Measurements from ENCODE around the gene ISLR. TPM values are rescaled to one million over a fixed set of nuclear protein-coding genes. Genes with fewer than 3 reads are reported as not detected.

Gene ISLR
- total RNA-seq, 1 experiment from 2014 or later, result not detected

DNA sequence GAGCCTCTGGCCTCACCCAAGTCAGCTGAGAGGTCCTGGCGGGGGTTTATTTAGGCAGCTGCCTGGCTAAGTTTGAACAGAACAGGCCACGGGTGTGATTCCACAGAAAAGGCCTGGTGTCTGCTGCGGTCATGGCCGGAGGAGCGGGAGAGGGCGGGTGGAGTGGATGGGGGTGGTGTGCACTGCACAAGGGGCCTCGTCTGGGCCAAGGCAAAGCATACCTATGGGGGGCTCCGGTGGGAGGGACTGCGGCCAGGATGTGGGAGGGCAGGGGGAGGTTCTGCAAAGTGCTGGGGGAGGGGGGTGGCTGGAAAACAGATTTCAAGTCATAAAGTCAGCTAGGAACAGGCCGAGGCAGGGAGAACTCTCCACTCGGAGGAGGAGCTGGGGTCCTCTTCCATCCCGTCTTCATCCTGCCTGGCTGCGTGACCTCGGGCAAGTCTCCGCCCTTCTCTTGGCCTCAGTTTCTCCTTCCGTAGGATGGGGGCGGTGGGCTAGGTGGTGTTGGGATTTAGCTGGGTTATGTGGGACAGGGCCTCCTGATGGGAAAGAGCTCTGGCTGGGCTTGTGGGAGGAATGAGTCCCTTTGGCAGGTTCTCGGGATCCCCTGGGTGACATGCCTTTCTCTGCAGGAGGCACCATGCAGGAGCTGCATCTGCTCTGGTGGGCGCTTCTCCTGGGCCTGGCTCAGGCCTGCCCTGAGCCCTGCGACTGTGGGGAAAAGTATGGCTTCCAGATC, 878 bp downstream of the ISLR start:
- H2AFZ ChIP-seq (ENCODE audit: low read length), result no peak overlapping the region
- peaks cover 22% of the 10 kb centered on the region for H3K4me1 ChIP-seq (ENCODE audit: insufficient read depth, low read length)
- BruUV-seq (replicated peaks), result no TSS peak
- H3K36me3 ChIP-seq (ENCODE audit: low read depth, low read length), result no peaks in the 10 kb centered on the region
- no peak overlapping the region for H3K27ac ChIP-seq (ENCODE audit: low read length)
- no peak overlapping the region for H3K4me3 ChIP-seq (ENCODE audit: low read length)
- H3K27me3 ChIP-seq (ENCODE audit: low read length), result no peaks in the 10 kb centered on the region
- H4K20me1 ChIP-seq (ENCODE audit: low read length), result no peaks in the 10 kb centered on the region
- no peak for ATAC-seq
- H3K4me2 ChIP-seq (ENCODE audit: low read length), result no peak overlapping the region
- H3K9ac ChIP-seq (ENCODE audit: low read length), result no peak overlapping the region
- CTCF ChIA-PET, result no interaction called here
- H3K9me2 ChIP-seq (replicated peaks; ENCODE audit: low read length), result no peaks in the 10 kb centered on the region
- POLR2A ChIA-PET (ENCODE audit: unreplicated experiment), result no interaction called here
- H3F3A ChIP-seq (ENCODE audit: low read length, unreplicated experiment), result no peaks in the 10 kb centered on the region
- no peak for DNase-seq
- TF ChIP-seq EZH2phosphoT487 (IDR thresholded peaks at IDR 0.05; ENCODE audit: borderline replicate concordance, low read length) (no peak), EZH2 (IDR thresholded peaks at IDR 0.05; ENCODE audit: low read length, unreplicated experiment) (no peak)
- H3K79me2 ChIP-seq (ENCODE audit: low read length), result no peaks in the 10 kb centered on the region
- no peaks in the 10 kb centered on the region for H3K9me3 ChIP-seq (ENCODE audit: low read length)
- intact Hi-C loops (cut with micrococcal nuclease), result no loop called here

DNA sequence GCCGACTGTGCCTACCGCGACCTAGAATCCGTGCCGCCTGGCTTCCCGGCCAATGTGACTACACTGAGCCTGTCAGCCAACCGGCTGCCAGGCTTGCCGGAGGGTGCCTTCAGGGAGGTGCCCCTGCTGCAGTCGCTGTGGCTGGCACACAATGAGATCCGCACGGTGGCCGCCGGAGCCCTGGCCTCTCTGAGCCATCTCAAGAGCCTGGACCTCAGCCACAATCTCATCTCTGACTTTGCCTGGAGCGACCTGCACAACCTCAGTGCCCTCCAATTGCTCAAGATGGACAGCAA, 1.4 kb downstream of the ISLR start:
- Histone ChIP-seq H3K4me3 (ENCODE audit: low read length) (no peak overlapping the region), H3K79me2 (ENCODE audit: low read length) (no peaks in the 10 kb centered on the region), H4K20me1 (ENCODE audit: low read length) (no peaks in the 10 kb centered on the region), H3K4me1 (ENCODE audit: insufficient read depth, low read length) (peaks cover 27% of the 10 kb centered on the region), H3K9me3 (ENCODE audit: low read length) (no peaks in the 10 kb centered on the region), H3K9me2 (replicated peaks; ENCODE audit: low read length) (no peaks in the 10 kb centered on the region), H2AFZ (ENCODE audit: low read length) (no peak overlapping the region), H3K27ac (ENCODE audit: low read length) (no peak overlapping the region), H3K36me3 (ENCODE audit: low read depth, low read length) (no peaks in the 10 kb centered on the region), H3K27me3 (ENCODE audit: low read length) (no peaks in the 10 kb centered on the region), H3F3A (ENCODE audit: low read length, unreplicated experiment) (no peaks in the 10 kb centered on the region), H3K9ac (ENCODE audit: low read length) (no peak overlapping the region), H3K4me2 (ENCODE audit: low read length) (no peak overlapping the region)
- intact Hi-C loops (cut with micrococcal nuclease), result no loop called here
- ChIA-PET CTCF (no interaction called here), POLR2A (ENCODE audit: unreplicated experiment) (no interaction called here)
- no peak for ATAC-seq
- DNase-seq, result no peak
- BruUV-seq (replicated peaks), result no TSS peak
- no peak for TF ChIP-seq CTCF (conservative IDR thresholded peaks at IDR 0.05; ENCODE audit: low read depth, low read length)
- no peak for TF ChIP-seq EZH2phosphoT487 (IDR thresholded peaks at IDR 0.05; ENCODE audit: borderline replicate concordance, low read length)
- TF ChIP-seq EZH2 (IDR thresholded peaks at IDR 0.05; ENCODE audit: low read length, unreplicated experiment), result no peak

DNA sequence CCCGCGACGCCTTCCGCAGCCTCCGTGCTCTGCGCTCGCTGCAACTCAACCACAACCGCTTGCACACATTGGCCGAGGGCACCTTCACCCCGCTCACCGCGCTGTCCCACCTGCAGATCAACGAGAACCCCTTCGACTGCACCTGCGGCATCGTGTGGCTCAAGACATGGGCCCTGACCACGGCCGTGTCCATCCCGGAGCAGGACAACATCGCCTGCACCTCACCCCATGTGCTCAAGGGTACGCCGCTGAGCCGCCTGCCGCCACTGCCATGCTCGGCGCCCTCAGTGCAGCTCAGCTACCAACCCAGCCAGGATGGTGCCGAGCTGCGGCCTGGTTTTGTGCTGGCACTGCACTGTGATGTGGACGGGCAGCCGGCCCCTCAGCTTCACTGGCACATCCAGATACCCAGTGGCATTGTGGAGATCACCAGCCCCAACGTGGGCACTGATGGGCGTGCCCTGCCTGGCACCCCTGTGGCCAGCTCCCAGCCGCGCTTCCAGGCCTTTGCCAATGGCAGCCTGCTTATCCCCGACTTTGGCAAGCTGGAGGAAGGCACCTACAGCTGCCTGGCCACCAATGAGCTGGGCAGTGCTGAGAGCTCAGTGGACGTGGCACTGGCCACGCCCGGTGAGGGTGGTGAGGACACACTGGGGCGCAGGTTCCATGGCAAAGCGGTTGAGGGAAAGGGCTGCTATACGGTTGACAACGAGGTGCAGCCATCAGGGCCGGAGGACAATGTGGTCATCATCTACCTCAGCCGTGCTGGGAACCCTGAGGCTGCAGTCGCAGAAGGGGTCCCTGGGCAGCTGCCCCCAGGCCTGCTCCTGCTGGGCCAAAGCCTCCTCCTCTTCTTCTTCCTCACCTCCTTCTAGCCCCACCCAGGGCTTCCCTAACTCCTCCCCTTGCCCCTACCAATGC, 2.0 kb downstream of the ISLR start:
- no TSS peak for BruUV-seq (replicated peaks)
- H2AFZ ChIP-seq (ENCODE audit: low read length), result no peak overlapping the region
- no peak for ATAC-seq
- no peaks in the 10 kb centered on the region for H3K9me3 ChIP-seq (ENCODE audit: low read length)
- H3K4me3 ChIP-seq (ENCODE audit: low read length), result no peak overlapping the region
- H4K20me1 ChIP-seq (ENCODE audit: low read length), result no peaks in the 10 kb centered on the region
- peaks cover 33% of the 10 kb centered on the region for H3K4me1 ChIP-seq (ENCODE audit: insufficient read depth, low read length)
- ChIA-PET CTCF (no interaction called here), POLR2A (ENCODE audit: unreplicated experiment) (no interaction called here)
- H3K27ac ChIP-seq (ENCODE audit: low read length), result no peak overlapping the region
- no peaks in the 10 kb centered on the region for H3K36me3 ChIP-seq (ENCODE audit: low read depth, low read length)
- no peak for DNase-seq
- H3K9ac ChIP-seq (ENCODE audit: low read length), result no peak overlapping the region
- no peaks in the 10 kb centered on the region for H3K79me2 ChIP-seq (ENCODE audit: low read length)
- no peak overlapping the region for H3K4me2 ChIP-seq (ENCODE audit: low read length)
- TF ChIP-seq EZH2phosphoT487 (IDR thresholded peaks at IDR 0.05; ENCODE audit: borderline replicate concordance, low read length) (no peak), CTCF (conservative IDR thresholded peaks at IDR 0.05; ENCODE audit: low read depth, low read length) (no peak), EZH2 (IDR thresholded peaks at IDR 0.05; ENCODE audit: low read length, unreplicated experiment) (no peak)
- H3K27me3 ChIP-seq (ENCODE audit: low read length), result no peaks in the 10 kb centered on the region
- no peaks in the 10 kb centered on the region for H3F3A ChIP-seq (ENCODE audit: low read length, unreplicated experiment)
- intact Hi-C loops (cut with micrococcal nuclease), result no loop called here
- H3K9me2 ChIP-seq (replicated peaks; ENCODE audit: low read length), result no peaks in the 10 kb centered on the region
